HCT116 (cell line): ENCODE measurements around the gene FMN1. TPM values are rescaled to one million over a fixed set of nuclear protein-coding genes. Genes with fewer than 3 reads are reported as not detected.

Source experiments
- ATAC-seq: fragments of 200-7000 bp; cut with Tn5 transposase; 2 replicates; pipeline ENCODE4 v1.9.1; 2020; ENCODE audit warnings: mild to moderate bottlenecking, moderate library complexity
- BruUV-seq: library from RNA; stranded (reverse); fragments of 400-500 nt; replicated peaks from 2 replicates; lab custom pipeline; 2021; lab: Mats Ljungman, UMichigan
- CTCF ChIA-PET: fragments of 300-600 bp; sonication (Branson Sonifier 250); formaldehyde crosslinking; loops from one replicate; lab custom pipeline; 2021; ENCODE audit warnings: antibody characterized with exemption; lab: Charles Lee
- POLR2A ChIA-PET: fragments of 300-600, 350-600 bp; sonication (Branson Sonifier 250); formaldehyde crosslinking; loops from one replicate; lab custom pipeline; 2021; ENCODE audit warnings: antibody characterized with exemption; lab: Charles Lee
- RAD21 ChIA-PET, 2 experiments: fragments of 300-600 bp; sonication (Branson Sonifier 250); formaldehyde crosslinking; loops; one replicate each; lab custom pipeline; 2023; ENCODE audit warnings: low total read pairs in 2 of 2; ENCODE audit not compliant: uncharacterized antibody in 2 of 2, unreplicated experiment in 2 of 2, low non-redundant PET in 1 of 2; lab: Charles Lee
- DNase-seq: peaks from one replicate; pipeline ENCODE4 v3.0.0-alpha.2; 2010; ENCODE audit warnings: low read depth, low spot score
- H2AFZ ChIP-seq: fragments of 200-600 bp; shearing (Covaris generic), sonication (generic); 2 replicates; pipeline ENCODE4 v1.6.1; 2017; ENCODE audit warnings: low read depth, mixed run types, mixed read lengths, antibody characterized with exemption, low read length; ENCODE audit not compliant: poor library complexity, severe bottlenecking
- H3K27ac ChIP-seq: 2 replicates; pipeline ENCODE4 v1.5.1; 2012; ENCODE audit warnings: low read depth, low read length
- H3K27me3 ChIP-seq: fragments of 200-600 bp; sonication (generic); 2 replicates; pipeline ENCODE4 v1.6.1; 2016; ENCODE audit warnings: mixed run types, low read length, mixed read lengths; ENCODE audit not compliant: insufficient read depth
- H3K36me3 ChIP-seq, 2 experiments: fragments of 200-500 bp in 1 of 2; fragments of 200-600 bp in 1 of 2; sonication (Bioruptor generic) in 1 of 2; sonication (generic) in 1 of 2; 2 replicates each; pipeline versions ENCODE4 v1.5.1 to v1.6.1; 2014 to 2016; ENCODE audit warnings: low read length in 2 of 2, inconsistent platforms in 1 of 2, mixed read lengths in 1 of 2, mixed run types in 1 of 2; ENCODE audit not compliant: insufficient read depth in 2 of 2, control insufficient read depth in 1 of 2
- H3K4me1 ChIP-seq, 2 experiments: fragments of 200-600 bp in 1 of 2; sonication (generic) in 1 of 2; 2 replicates each; pipeline versions ENCODE4 v1.5.1 to v1.6.1; 2012 to 2017; ENCODE audit warnings: low read length in 2 of 2, inconsistent platforms in 1 of 2, mild to moderate bottlenecking in 1 of 2, mixed read lengths in 1 of 2, mixed run types in 1 of 2, moderate library complexity in 1 of 2; ENCODE audit not compliant: insufficient read depth in 2 of 2, control insufficient read depth in 1 of 2
- H3K4me2 ChIP-seq: fragments of 200-600 bp; sonication (generic); 2 replicates; pipeline ENCODE4 v1.6.1; 2017; ENCODE audit warnings: mixed run types, low read length, mixed read lengths
- H3K4me3 ChIP-seq, 2 experiments: fragments of 200-600 bp in 1 of 2; sonication (generic) in 1 of 2; replicated peaks in 1 of 2; 2 replicates each; pipeline ENCODE4 v1.5.1; 2011 to 2016; ENCODE audit warnings: low read length in 2 of 2, control low read depth in 1 of 2, low read depth in 1 of 2, mild to moderate bottlenecking in 1 of 2, mixed read lengths in 1 of 2, mixed run types in 1 of 2
- H3K79me2 ChIP-seq: fragments of 200-600 bp; sonication (generic); 2 replicates; pipeline ENCODE4 v1.6.1; 2017; ENCODE audit warnings: mild to moderate bottlenecking, mixed run types, low read length, moderate library complexity, mixed read lengths; ENCODE audit not compliant: insufficient read depth
- H3K9ac ChIP-seq: fragments of 200-600 bp; sonication (generic); 2 replicates; pipeline ENCODE4 v1.6.1; 2016; ENCODE audit warnings: low read length, mixed read lengths
- H3K9me2 ChIP-seq: fragments of 200-600 bp; sonication (generic), shearing (Covaris generic); 2 replicates; pipeline ENCODE4 v1.6.1; 2017; ENCODE audit warnings: mixed run types, mild to moderate bottlenecking, moderate library complexity; ENCODE audit not compliant: insufficient read depth
- H3K9me3 ChIP-seq, 2 experiments: fragments of 200-500 bp in 1 of 2; fragments of 200-600 bp in 1 of 2; sonication (Bioruptor generic) in 1 of 2; sonication (generic) in 1 of 2; 2 replicates each; pipeline ENCODE4 v1.6.1; 2014 to 2017; ENCODE audit warnings: low read length in 2 of 2, mixed read lengths in 2 of 2, inconsistent platforms in 1 of 2, low read depth in 1 of 2, mild to moderate bottlenecking in 1 of 2, mixed run types in 1 of 2, moderate library complexity in 1 of 2; ENCODE audit not compliant: control insufficient read depth in 1 of 2, insufficient read depth in 1 of 2
- H4K20me1 ChIP-seq: fragments of 200-600 bp; sonication (generic), shearing (Covaris generic); 2 replicates; pipeline ENCODE4 v1.6.1; 2017; ENCODE audit warnings: mixed run types, mild to moderate bottlenecking, moderate library complexity; ENCODE audit not compliant: insufficient read depth
- CBX3 ChIP-seq: IDR thresholded peaks from 2 replicates; pipeline ENCODE4 v1.6.1; 2012; ENCODE audit warnings: low read depth
- EZH2 ChIP-seq: fragments of 200-600 bp; sonication (generic); IDR thresholded peaks from 2 replicates; pipeline ENCODE4 v1.6.1; 2017; ENCODE audit warnings: antibody characterized with exemption, mixed run types
- FOSL1 ChIP-seq: IDR thresholded peaks from 2 replicates; pipeline ENCODE4 v1.6.1; 2012; ENCODE audit warnings: low read depth
- JUND ChIP-seq: IDR thresholded peaks from 2 replicates; pipeline ENCODE4 v1.6.1; 2012
- RAD21 ChIP-seq: IDR thresholded peaks from 2 replicates; pipeline ENCODE4 v1.6.1; 2012; ENCODE audit warnings: low read depth, mild to moderate bottlenecking
- SIN3A ChIP-seq: IDR thresholded peaks from 2 replicates; pipeline ENCODE4 v1.6.1; 2012; ENCODE audit warnings: low read depth
- SP1 ChIP-seq: IDR thresholded peaks from 2 replicates; pipeline ENCODE4 v1.6.1; 2012; ENCODE audit warnings: low read depth
- SRF ChIP-seq: IDR thresholded peaks from 2 replicates; pipeline ENCODE4 v1.6.1; 2012; ENCODE audit warnings: low read depth
- YY1 ChIP-seq: IDR thresholded peaks from 2 replicates; pipeline ENCODE4 v1.6.1; 2011; ENCODE audit warnings: low read length, low read depth, moderate library complexity, mild to moderate bottlenecking; ENCODE audit not compliant: insufficient replicate concordance; ENCODE audit errors: extremely low read depth
- ZNF274 ChIP-seq: fragments of 200-500 bp; sonication (Bioruptor generic); IDR thresholded peaks from 2 replicates; pipeline ENCODE4 v1.6.1; 2014; ENCODE audit warnings: mild to moderate bottlenecking, low read depth, low read length, inconsistent platforms
- intact Hi-C: fragments of 100-400 bp; cut with micrococcal nuclease; formaldehyde crosslinking; loops from 2 replicates; pipeline ENCODE4 v1.10.0; 2022
- total RNA-seq: library from RNA; stranded (reverse); gene quantifications from one replicate; pipeline ENCODE4 v1.2.1, GENCODE V29; 2021; ENCODE audit not compliant: unreplicated experiment
- TF ChIP-seq, protein P1 (sequence below): IDR thresholded peaks from 2 replicates; pipeline ENCODE4 v1.6.1; 2011; ENCODE audit warnings: mild to moderate bottlenecking, low read length, moderate library complexity; ENCODE audit not compliant: insufficient replicate concordance; ENCODE audit errors: extremely low read depth
- TF ChIP-seq, protein P2 (sequence below): IDR thresholded peaks from 2 replicates; pipeline ENCODE4 v1.6.1; 2012; ENCODE audit warnings: low read depth

The FMN1 gene
- total RNA-seq, 1 experiment from 2014 or later: 0.39 TPM

DNA sequence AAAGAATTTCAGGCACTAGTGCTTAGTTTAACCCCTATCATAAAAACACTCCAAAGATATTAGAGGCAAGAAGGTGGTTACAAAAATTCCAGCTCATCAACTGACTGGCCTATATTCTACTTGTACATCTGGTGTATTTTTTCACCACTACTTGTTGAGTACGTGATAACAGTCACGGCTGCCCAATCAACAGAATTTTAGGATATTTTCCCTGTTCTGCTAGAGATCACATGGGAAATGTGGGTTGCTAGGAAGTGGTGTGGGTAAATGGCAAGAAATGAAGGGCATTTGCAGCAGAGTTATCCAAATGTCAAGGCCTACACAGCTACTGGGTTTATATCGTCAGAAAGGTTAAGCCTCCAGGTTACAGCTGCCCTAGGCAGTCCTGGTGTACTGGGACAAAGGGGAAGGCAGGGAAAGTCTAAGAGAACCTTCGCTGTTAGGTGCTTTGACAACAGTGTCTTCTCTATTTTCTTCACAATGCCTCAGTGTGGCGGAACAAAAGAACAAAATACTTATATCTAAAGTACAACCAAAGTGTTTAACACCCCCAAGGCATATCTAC lies 81.9 kb downstream of the FMN1 start:
- CTCF ChIA-PET: interaction anchor here (1.5 kb wide), 1 partner anchor 20 kb away, joined by 4 read pairs; no protein-coding TSS in a partner anchor
- no peak overlapping the region for H3K9ac ChIP-seq
- intact Hi-C loops: no loop called here
- H3K4me3 ChIP-seq: no peak overlapping the region
- H3K4me2 ChIP-seq: no peak overlapping the region
- no peak for DNase-seq
- TF ChIP-seq, protein P1, sequence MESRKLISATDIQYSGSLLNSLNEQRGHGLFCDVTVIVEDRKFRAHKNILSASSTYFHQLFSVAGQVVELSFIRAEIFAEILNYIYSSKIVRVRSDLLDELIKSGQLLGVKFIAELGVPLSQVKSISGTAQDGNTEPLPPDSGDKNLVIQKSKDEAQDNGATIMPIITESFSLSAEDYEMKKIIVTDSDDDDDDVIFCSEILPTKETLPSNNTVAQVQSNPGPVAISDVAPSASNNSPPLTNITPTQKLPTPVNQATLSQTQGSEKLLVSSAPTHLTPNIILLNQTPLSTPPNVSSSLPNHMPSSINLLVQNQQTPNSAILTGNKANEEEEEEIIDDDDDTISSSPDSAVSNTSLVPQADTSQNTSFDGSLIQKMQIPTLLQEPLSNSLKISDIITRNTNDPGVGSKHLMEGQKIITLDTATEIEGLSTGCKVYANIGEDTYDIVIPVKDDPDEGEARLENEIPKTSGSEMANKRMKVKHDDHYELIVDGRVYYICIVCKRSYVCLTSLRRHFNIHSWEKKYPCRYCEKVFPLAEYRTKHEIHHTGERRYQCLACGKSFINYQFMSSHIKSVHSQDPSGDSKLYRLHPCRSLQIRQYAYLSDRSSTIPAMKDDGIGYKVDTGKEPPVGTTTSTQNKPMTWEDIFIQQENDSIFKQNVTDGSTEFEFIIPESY: no peak
- no peak for TF ChIP-seq SIN3A
- TF ChIP-seq RAD21: no peak
- no peak for TF ChIP-seq SRF
- TF ChIP-seq, protein P2, sequence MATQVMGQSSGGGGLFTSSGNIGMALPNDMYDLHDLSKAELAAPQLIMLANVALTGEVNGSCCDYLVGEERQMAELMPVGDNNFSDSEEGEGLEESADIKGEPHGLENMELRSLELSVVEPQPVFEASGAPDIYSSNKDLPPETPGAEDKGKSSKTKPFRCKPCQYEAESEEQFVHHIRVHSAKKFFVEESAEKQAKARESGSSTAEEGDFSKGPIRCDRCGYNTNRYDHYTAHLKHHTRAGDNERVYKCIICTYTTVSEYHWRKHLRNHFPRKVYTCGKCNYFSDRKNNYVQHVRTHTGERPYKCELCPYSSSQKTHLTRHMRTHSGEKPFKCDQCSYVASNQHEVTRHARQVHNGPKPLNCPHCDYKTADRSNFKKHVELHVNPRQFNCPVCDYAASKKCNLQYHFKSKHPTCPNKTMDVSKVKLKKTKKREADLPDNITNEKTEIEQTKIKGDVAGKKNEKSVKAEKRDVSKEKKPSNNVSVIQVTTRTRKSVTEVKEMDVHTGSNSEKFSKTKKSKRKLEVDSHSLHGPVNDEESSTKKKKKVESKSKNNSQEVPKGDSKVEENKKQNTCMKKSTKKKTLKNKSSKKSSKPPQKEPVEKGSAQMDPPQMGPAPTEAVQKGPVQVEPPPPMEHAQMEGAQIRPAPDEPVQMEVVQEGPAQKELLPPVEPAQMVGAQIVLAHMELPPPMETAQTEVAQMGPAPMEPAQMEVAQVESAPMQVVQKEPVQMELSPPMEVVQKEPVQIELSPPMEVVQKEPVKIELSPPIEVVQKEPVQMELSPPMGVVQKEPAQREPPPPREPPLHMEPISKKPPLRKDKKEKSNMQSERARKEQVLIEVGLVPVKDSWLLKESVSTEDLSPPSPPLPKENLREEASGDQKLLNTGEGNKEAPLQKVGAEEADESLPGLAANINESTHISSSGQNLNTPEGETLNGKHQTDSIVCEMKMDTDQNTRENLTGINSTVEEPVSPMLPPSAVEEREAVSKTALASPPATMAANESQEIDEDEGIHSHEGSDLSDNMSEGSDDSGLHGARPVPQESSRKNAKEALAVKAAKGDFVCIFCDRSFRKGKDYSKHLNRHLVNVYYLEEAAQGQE: no peak
- no peak for TF ChIP-seq CBX3
- no peak for TF ChIP-seq SP1
- no peak for TF ChIP-seq JUND
- TF ChIP-seq EZH2: no peak
- no peak for TF ChIP-seq YY1
- TF ChIP-seq ZNF274: no peak
- no peak for TF ChIP-seq FOSL1
- RAD21 ChIA-PET: no interaction called here
- no peak overlapping the region for H2AFZ ChIP-seq
- H3K27ac ChIP-seq: no peak overlapping the region
- H3K4me1 ChIP-seq: no peaks in the 10 kb centered on the region
- H4K20me1 ChIP-seq: no peaks in the 10 kb centered on the region
- no peak for ATAC-seq
- no peaks in the 10 kb centered on the region for H3K9me2 ChIP-seq
- no peaks in the 10 kb centered on the region for H3K27me3 ChIP-seq
- BruUV-seq: no TSS peak
- POLR2A ChIA-PET: no interaction called here
- H3K9me3 ChIP-seq: no peaks in the 10 kb centered on the region
- H3K36me3 ChIP-seq: no peaks in the 10 kb centered on the region
- H3K79me2 ChIP-seq: no peaks in the 10 kb centered on the region
